NCI-H524 treated with DMSO at 0.1 percent for 48 hours (cell line): ENCODE data around the gene ZNF620.
"Not testable (repeated sequence)": the region's sequence is repeated elsewhere in the genome, so short reads cannot be mapped to it uniquely, and the experiment has no call there.

ENCODE experiments used
- DNase-seq: peaks from one replicate; lab custom pipeline; 2025; lab: John Stamatoyannopoulos, UW

The ZNF620 gene

GRCh38 chr3:40502034-40502433, 3.8 kb upstream of the ZNF620 start:
- no peak for DNase-seq

DNA sequence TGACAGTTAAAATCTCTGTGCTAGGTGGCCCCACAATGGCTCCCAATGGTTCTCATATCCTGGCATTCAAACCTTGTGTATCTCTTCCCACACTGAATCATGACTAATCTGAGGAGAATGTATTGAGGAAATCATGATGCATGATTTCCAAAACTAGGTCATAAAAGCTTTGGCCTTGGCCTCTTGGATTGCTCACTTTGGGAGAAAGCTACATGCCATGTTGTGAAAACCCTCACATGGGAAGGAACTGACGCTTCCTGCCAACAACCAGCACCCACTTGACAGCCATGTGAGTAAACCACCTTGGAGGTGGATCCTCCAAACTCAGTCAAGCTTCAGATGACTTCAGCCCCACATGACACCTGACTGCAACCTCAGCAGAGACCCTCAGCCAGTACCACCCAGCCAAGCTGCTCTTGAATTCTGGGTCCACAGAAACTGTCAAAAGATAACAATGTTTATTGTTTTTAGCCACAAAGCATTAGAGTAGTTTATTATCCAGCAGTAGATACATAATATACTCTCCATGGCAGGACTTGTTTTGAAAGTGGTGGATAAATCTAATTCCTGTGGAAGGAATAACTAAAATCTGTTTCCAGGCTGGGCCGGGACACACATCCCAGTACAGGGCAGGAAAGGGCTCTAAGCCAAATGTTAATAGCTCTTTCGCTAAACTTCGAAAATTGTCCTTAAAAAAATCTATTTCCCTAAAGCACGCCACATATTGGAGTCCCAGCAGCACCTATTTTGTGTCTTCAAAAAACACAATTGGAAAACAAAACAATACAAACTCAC, 1.0 kb upstream of the ZNF620 start:
- DNase-seq = no peak

GRCh38 chr3:40511031-40511718, 5.3 kb downstream of the ZNF620 start:
- DNase-seq = no peak

DNA sequence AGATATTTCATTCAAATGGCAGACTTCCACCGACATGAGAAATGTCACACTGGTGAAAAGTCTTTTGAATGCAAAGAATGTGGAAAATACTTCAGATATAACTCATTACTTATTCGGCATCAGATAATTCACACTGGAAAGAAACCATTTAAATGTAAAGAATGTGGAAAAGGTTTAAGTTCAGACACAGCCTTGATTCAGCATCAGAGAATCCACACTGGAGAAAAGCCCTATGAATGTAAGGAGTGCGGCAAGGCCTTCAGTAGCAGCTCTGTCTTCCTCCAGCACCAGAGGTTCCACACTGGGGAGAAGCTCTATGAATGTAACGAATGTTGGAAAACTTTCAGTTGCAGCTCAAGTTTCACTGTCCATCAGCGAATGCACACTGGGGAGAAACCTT, 10.4 kb downstream of the ZNF620 start:
- DNase-seq = no peak

- DNase-seq = no peak
Measured at GRCh38 chr3:40518067-40518466, 12.2 kb downstream of the ZNF620 start.

- DNase-seq = no peak
Measured at GRCh38 chr3:40518848-40519247, 13.0 kb downstream of the ZNF620 start.

DNA sequence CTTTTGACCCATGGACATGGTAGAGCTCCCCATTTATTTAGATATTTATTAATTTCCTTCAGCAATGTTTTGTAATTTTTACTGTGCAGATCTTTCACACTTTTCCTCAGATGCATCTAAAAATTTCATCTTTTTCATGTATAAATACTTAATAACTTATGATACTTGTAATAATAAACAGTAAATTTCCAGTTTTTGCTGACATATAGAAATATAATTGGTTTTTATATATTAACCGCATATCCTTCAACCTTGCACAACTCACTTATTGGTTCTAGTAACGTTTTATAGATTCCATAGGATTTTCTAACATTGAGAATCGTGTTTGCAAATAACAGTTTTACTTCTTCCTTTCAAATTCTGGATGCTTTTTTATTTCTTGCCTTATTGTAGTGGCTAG, 15.4 kb downstream of the ZNF620 start:
- DNase-seq = no peak

GRCh38 chr3:40523781-40524180, 17.9 kb downstream of the ZNF620 start:
- no peak for DNase-seq

GRCh38 chr3:40524222-40524567, 18.4 kb downstream of the ZNF620 start:
- no peak for DNase-seq

DNA sequence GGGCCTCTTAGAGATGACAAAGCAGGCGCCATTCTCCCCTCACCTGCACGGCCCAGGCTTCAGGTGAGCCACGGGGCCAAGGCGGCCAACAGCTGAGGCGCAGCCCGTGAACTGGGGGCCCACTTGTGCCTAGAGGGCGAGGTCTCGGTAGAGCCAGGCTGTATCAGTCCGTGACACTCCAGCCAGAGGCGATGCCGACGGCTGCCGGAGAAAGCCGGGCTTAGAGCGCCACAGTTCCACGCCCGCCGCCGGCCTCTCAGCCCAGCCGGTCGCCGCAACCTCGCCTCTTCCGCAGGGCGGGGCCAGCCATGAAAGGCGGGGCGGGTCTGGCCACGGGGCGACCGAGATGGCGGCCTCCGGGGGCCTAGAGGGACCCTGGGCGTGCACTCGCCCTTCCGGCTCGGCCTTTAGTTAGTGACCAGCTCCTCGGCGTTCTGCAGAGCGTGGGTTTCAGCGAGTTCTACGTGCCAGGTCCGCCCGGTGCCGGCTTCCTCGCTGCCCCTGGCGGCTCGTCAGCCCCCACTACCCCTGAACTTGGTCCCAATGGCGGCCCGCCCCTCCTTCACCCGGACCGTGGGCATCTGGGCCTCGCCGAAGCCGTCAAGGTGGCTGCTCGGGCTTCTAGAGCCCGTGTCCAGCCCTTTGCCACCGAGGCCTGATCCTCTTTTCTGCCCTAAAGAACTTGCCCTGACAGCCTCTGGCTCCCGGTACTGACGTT, 18.9 kb downstream of the ZNF620 start, which contains the start of gene ZNF621:
Gene ZNF621, plus strand, starts transcription at position 393 of the 718 bp plus-strand sequence. CDS start 881 bp downstream, outside the sequence.
- peak; percentile 3 for DNase-seq

- no peak for DNase-seq
Measured at GRCh38 chr3:40528426-40528825, 22.6 kb downstream of the ZNF620 start.

DNA sequence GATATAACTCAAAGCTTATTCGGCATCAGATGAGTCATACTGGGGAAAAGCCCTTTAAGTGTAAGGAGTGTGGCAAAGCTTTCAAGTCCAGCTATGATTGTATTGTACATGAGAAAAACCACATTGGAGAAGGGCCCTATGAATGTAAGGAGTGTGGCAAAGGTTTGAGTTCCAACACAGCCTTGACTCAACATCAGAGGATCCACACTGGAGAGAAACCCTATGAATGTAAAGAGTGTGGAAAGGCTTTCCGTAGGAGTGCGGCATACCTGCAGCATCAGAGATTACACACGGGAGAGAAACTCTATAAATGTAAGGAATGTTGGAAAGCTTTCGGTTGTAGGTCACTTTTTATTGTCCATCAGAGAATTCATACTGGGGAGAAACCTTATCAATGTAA, 26.4 kb downstream of the ZNF620 start:
- no peak for DNase-seq

- DNase-seq = no peak
Measured at GRCh38 chr3:40534283-40534682, 28.4 kb downstream of the ZNF620 start.

GRCh38 chr3:40546816-40547215, 41.0 kb downstream of the ZNF620 start:
- DNase-seq = no peak

DNA sequence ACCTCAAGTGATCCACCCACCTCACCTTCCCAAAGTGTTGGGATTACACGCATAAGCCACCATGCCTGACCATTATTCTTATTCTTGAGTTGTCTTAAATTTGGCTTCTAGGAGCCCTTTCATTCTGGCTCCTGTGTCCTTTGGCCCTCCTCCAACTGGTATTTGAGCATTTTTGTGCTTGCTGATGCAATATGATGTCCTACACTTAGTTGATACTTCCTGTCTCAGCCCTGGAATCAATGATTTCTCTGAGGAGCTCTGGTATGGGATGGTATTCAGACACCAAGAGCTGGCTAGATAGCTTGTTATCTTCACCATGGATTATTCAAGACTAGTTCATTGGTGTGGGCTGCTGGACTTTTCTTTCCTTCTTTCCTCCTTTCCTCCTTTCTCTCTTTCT, 44.3 kb downstream of the ZNF620 start:
- no peak for DNase-seq

DNA sequence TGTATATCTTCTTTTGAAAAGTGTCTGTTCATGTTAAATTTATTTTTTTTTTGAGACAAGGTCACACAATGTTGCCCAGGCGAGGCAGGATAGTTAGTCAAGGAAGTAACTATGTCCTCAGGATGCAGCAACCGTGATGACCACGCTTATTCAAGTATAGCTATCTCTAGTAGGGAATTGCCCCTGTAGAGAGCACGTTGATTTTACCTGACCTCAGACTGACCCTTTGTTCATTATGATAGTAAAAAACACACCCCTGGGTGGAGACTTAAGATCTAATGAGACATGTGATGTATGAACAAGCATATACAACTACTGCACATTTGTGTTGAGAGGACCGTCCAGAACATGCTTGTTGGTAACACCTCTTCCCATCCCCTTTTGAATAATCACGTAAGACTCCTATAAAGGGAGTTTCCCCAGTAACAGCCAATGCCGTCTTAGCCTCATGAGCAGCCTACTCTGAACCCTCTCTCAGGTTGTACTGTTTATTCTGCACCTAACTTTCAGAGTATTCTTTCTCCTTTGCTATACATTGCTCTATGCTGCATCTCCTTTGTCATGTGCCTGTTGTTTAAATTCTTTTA, 51.8 kb downstream of the ZNF620 start:
- DNase-seq = no peak

DNA sequence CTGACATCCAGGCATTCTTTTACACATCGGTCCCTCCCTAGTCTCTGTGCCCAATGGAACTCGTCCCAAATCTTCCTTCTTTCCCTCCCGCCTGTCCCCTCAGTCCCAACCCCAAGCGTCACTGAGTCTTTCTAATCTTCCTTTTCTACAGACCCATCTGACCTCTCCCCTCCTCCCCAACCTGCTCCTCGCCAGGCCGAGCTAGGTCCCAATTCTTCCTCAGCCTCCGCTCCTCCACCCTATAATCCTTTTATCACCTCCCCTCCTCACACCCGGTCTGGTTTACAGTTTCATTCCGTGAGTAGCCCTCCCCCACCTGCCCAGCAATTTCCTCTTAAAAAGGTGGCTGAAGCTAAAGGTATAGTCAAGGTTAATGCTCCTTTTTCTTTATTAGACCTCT, 56.6 kb downstream of the ZNF620 start:
- not testable (repeated sequence) for DNase-seq

GRCh38 chr3:40565629-40566028, 59.8 kb downstream of the ZNF620 start:
- DNase-seq = not testable (repeated sequence)

DNA sequence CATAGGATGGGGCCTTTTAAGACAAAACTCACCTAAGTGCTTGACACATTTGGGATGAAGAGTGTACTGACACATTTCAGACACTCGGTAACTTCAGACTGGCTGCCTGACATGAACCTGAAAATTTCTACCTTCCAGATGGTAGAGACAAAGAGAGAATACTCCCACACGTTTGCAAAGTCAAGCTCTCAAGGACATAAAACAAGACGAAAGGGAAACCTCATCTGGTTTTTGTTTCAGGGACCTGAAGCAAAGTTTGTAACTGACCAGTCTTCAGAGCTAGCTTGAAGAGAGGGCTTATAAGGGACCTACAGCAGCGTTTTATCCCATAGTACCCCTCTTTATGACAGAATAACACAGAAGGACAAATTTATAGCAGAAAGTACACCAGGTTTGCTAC, 60.9 kb downstream of the ZNF620 start:
- no peak for DNase-seq
